ENCODE measurements around the gene SCAND1.
A peak's percentile ranks its signal among the peaks of the same experiment; 100 is the strongest.

The SCAND1 gene

GRCh38 chr20:35991142-35991771 lies 37.0 kb upstream of the SCAND1 start:
- no peak overlapping the region for H3K27ac Mint-ChIP-seq
- H3K4me1 Mint-ChIP-seq, result peaks cover 12% of the 10 kb centered on the region
- H3K9me3 Mint-ChIP-seq, result no peaks in the 10 kb centered on the region
- no peak overlapping the region for H3K4me3 Mint-ChIP-seq
- peaks cover 7% of the 10 kb centered on the region for H3K27me3 Mint-ChIP-seq (ENCODE audit: low read depth, poor library complexity)
- H3K36me3 Mint-ChIP-seq (ENCODE audit: low read depth), result no peaks in the 10 kb centered on the region
- peak; percentile 27 for DNase-seq
- TF ChIP-seq CTCF (IDR thresholded peaks at IDR 0.05), result peak; percentile 41

GRCh38 chr20:35988910-35989463 lies 34.7 kb upstream of the SCAND1 start:
- Mint-ChIP-seq H3K27ac (no peak overlapping the region), H3K27me3 (ENCODE audit: low read depth, poor library complexity) (peaks cover 7% of the 10 kb centered on the region), H3K36me3 (ENCODE audit: low read depth) (no peaks in the 10 kb centered on the region), H3K4me3 (no peak overlapping the region), H3K9me3 (no peaks in the 10 kb centered on the region), H3K4me1 (peaks cover 14% of the 10 kb centered on the region)
- no peak for DNase-seq
- TF ChIP-seq CTCF (IDR thresholded peaks at IDR 0.05), result no peak

- peaks cover 9% of the 10 kb centered on the region for H3K27me3 Mint-ChIP-seq (ENCODE audit: low read depth, poor library complexity)
- DNase-seq, result no peak
- no peaks in the 10 kb centered on the region for H3K9me3 Mint-ChIP-seq
- TF ChIP-seq CTCF (IDR thresholded peaks at IDR 0.05), result no peak
- no peak overlapping the region for H3K27ac Mint-ChIP-seq
- no peak overlapping the region for H3K4me3 Mint-ChIP-seq
- no peaks in the 10 kb centered on the region for H3K36me3 Mint-ChIP-seq (ENCODE audit: low read depth)
- peaks cover 8% of the 10 kb centered on the region for H3K4me1 Mint-ChIP-seq
These were observed 31.5 kb upstream of the SCAND1 start for GRCh38 chr20:35985806-35986205.

- Mint-ChIP-seq H3K27ac (no peak overlapping the region), H3K36me3 (ENCODE audit: low read depth) (no peaks in the 10 kb centered on the region), H3K4me3 (no peak overlapping the region), H3K9me3 (no peaks in the 10 kb centered on the region), H3K4me1 (peaks cover 8% of the 10 kb centered on the region), H3K27me3 (ENCODE audit: low read depth, poor library complexity) (peaks cover 7% of the 10 kb centered on the region)
- no peak for DNase-seq
- no peak for TF ChIP-seq CTCF (IDR thresholded peaks at IDR 0.05)
These were observed 30.1 kb upstream of the SCAND1 start for GRCh38 chr20:35984382-35984781.

GRCh38 chr20:35981969-35982368 lies 27.7 kb upstream of the SCAND1 start:
- H3K4me1 Mint-ChIP-seq, result peaks cover 8% of the 10 kb centered on the region
- DNase-seq, result no peak
- peaks cover 6% of the 10 kb centered on the region for H3K27me3 Mint-ChIP-seq (ENCODE audit: low read depth, poor library complexity)
- H3K4me3 Mint-ChIP-seq, result no peak overlapping the region
- no peaks in the 10 kb centered on the region for H3K9me3 Mint-ChIP-seq
- TF ChIP-seq CTCF (IDR thresholded peaks at IDR 0.05), result no peak
- no peaks in the 10 kb centered on the region for H3K36me3 Mint-ChIP-seq (ENCODE audit: low read depth)
- no peak overlapping the region for H3K27ac Mint-ChIP-seq

- no peak for DNase-seq
- no peak for TF ChIP-seq CTCF (IDR thresholded peaks at IDR 0.05)
- H3K4me3 Mint-ChIP-seq, result no peak overlapping the region
- H3K9me3 Mint-ChIP-seq, result no peaks in the 10 kb centered on the region
- H3K4me1 Mint-ChIP-seq, result peaks cover 10% of the 10 kb centered on the region
- H3K36me3 Mint-ChIP-seq (ENCODE audit: low read depth), result no peaks in the 10 kb centered on the region
- peaks cover 6% of the 10 kb centered on the region for H3K27me3 Mint-ChIP-seq (ENCODE audit: low read depth, poor library complexity)
- H3K27ac Mint-ChIP-seq, result no peak overlapping the region
These were observed 25.2 kb upstream of the SCAND1 start for GRCh38 chr20:35979544-35979943.
